SK-N-SH (cell line): Measurements from ENCODE around the gene NEGR1. TPM values are rescaled to one million over a fixed set of nuclear protein-coding genes. Genes with fewer than 3 reads are reported as not detected.

Experiments
- CTCF ChIA-PET: fragments of 300-600, 350-600 bp; formaldehyde crosslinking; extraction: SDS; loops from one replicate; lab custom pipeline; 2021; lab: Yijun Ruan, JAX
- POLR2A ChIA-PET: fragments of 350-600 bp; sonication (Branson Sonifier 250); formaldehyde crosslinking; extraction: SDS; loops from one replicate; lab custom pipeline; 2020; ENCODE audit warnings: antibody characterized with exemption, inconsistent platforms; lab: Yijun Ruan, JAX
- DNase-seq: peaks from one replicate; pipeline ENCODE4 v3.0.0; 2012
- H2AFZ ChIP-seq: fragments of 200-600 bp; sonication (generic); 2 replicates; pipeline ENCODE4 v1.8.1; 2016; ENCODE audit warnings: antibody characterized with exemption, mild to moderate bottlenecking, low read depth
- H3F3A ChIP-seq: fragments of 200-600 bp; sonication (generic); replicated peaks from 2 replicates; pipeline ENCODE3; 2016; ENCODE audit warnings: antibody characterized with exemption, mild to moderate bottlenecking; ENCODE audit not compliant: insufficient read depth
- H3K27ac ChIP-seq, 2 experiments: fragments of 200-500 bp in 1 of 2; fragments of 200-600 bp in 1 of 2; sonication (Bioruptor generic) in 1 of 2; sonication (generic), shearing (Covaris generic) in 1 of 2; 2 replicates each; pipeline versions ENCODE4 v1.5.1 to v1.6.1; 2014 to 2016; ENCODE audit warnings: low read depth in 2 of 2, inconsistent platforms in 1 of 2, low read length in 1 of 2, mild to moderate bottlenecking in 1 of 2, mixed read lengths in 1 of 2
- H3K27me3 ChIP-seq: fragments of 200-600 bp; sonication (generic), shearing (Covaris generic); 2 replicates; pipeline ENCODE4 v1.6.1; 2016; ENCODE audit warnings: mixed run types; ENCODE audit not compliant: insufficient read depth
- H3K36me3 ChIP-seq, 2 experiments: fragments of 200-500 bp in 1 of 2; fragments of 200-600 bp in 1 of 2; sonication (Bioruptor generic) in 1 of 2; sonication (generic) in 1 of 2; replicated peaks in 1 of 2; 2 replicates each; pipeline versions ENCODE3 to v1.5.1; 2014 to 2016; ENCODE audit warnings: low read length in 1 of 2, mild to moderate bottlenecking in 1 of 2; ENCODE audit not compliant: insufficient read depth in 2 of 2, control insufficient read depth in 1 of 2
- H3K4me1 ChIP-seq, 2 experiments: fragments of 200-500 bp in 1 of 2; fragments of 200-600 bp in 1 of 2; sonication (Bioruptor generic) in 1 of 2; sonication (generic), shearing (Covaris generic) in 1 of 2; 2 replicates each; pipeline versions ENCODE4 v1.5.1 to v1.6.1; 2014 to 2016; ENCODE audit warnings: low read depth in 1 of 2, low read length in 1 of 2, mixed run types in 1 of 2; ENCODE audit not compliant: insufficient read depth in 2 of 2, control insufficient read depth in 1 of 2
- H3K4me2 ChIP-seq: fragments of 200-600 bp; sonication (generic), shearing (Covaris generic); 2 replicates; pipeline ENCODE4 v1.6.1; 2017; ENCODE audit warnings: mixed run types
- H3K4me3 ChIP-seq, 2 experiments: fragments of 200-500 bp in 1 of 2; fragments of 200-600 bp in 1 of 2; sonication (Bioruptor generic) in 1 of 2; sonication (generic), shearing (Covaris generic) in 1 of 2; 2 replicates each; pipeline versions ENCODE4 v1.5.1 to v1.8.1; 2014 to 2016; ENCODE audit warnings: low read depth in 2 of 2, inconsistent platforms in 1 of 2, low read length in 1 of 2, mild to moderate bottlenecking in 1 of 2, mixed read lengths in 1 of 2, moderate library complexity in 1 of 2
- H3K79me2 ChIP-seq: fragments of 200-600 bp; sonication (generic); 2 replicates; pipeline ENCODE4 v1.8.1; 2017; ENCODE audit warnings: mild to moderate bottlenecking; ENCODE audit not compliant: insufficient read depth
- H3K9ac ChIP-seq: fragments of 200-600 bp; sonication (generic); 2 replicates; pipeline ENCODE4 v1.6.1; 2017; ENCODE audit warnings: mixed run types
- H3K9me2 ChIP-seq: fragments of 200-600 bp; sonication (generic); 2 replicates; pipeline ENCODE4 v1.6.1; 2017; ENCODE audit warnings: mixed run types
- H3K9me3 ChIP-seq: fragments of 200-600 bp; sonication (generic); 2 replicates; pipeline ENCODE4 v1.6.1; 2017; ENCODE audit warnings: mixed run types, mild to moderate bottlenecking, moderate library complexity
- H4K20me1 ChIP-seq: fragments of 200-600 bp; sonication (generic); 2 replicates; pipeline ENCODE4 v1.6.1; 2017; ENCODE audit warnings: mild to moderate bottlenecking, mixed run types; ENCODE audit not compliant: insufficient read depth
- ELF1 ChIP-seq: IDR thresholded peaks from 2 replicates; pipeline ENCODE4 v1.4.0; 2012
- EP300 ChIP-seq, 2 experiments: IDR thresholded peaks; 2 replicates each; pipeline versions ENCODE4 v1.4.0 to v1.6.1; 2012; ENCODE audit warnings: borderline replicate concordance in 1 of 2, low read depth in 1 of 2, low read length in 1 of 2
- EZH2phosphoT487 ChIP-seq: fragments of 200-600 bp; sonication (generic); IDR thresholded peaks from 2 replicates; pipeline ENCODE4 v1.6.1; 2017; ENCODE audit warnings: low read depth, mixed run types, mild to moderate bottlenecking, antibody characterized with exemption, moderate library complexity, borderline replicate concordance
- FOXJ3 ChIP-seq: sonication (generic); formaldehyde crosslinking; IDR thresholded peaks from 2 replicates; pipeline ENCODE4 v1.5.1; 2020; ENCODE audit warnings: mild to moderate bottlenecking, missing genetic modification reagents
- FOXM1 ChIP-seq: IDR thresholded peaks from 2 replicates; pipeline ENCODE4 v1.4.0; 2012; ENCODE audit warnings: low read depth, mild to moderate bottlenecking
- MEF2A ChIP-seq: IDR thresholded peaks from 2 replicates; pipeline ENCODE4 v1.4.0; 2012; ENCODE audit warnings: low read depth, borderline replicate concordance
- NFIC ChIP-seq: IDR thresholded peaks from 2 replicates; pipeline ENCODE4 v1.4.0; 2012; ENCODE audit warnings: borderline replicate concordance
- RCOR1 ChIP-seq: fragments of 150-350 bp; IDR thresholded peaks from 2 replicates; pipeline ENCODE4 v1.6.1; 2017; ENCODE audit warnings: antibody characterized with exemption, low read length
- RFX5 ChIP-seq: IDR thresholded peaks from 2 replicates; pipeline ENCODE4 v1.6.1; 2012; ENCODE audit warnings: mild to moderate bottlenecking, improper control_type of control experiment, low read length
- TAF1 ChIP-seq: IDR thresholded peaks from 2 replicates; pipeline ENCODE4 v1.6.1; 2012; ENCODE audit warnings: low read depth, mild to moderate bottlenecking, low read length, moderate library complexity, borderline replicate concordance
- TCF12 ChIP-seq: IDR thresholded peaks from 2 replicates; pipeline ENCODE4 v1.4.0; 2012
- WGBS: methylation state at CpG from one replicate; pipeline ENCODE4 v1.1.6; 2017; ENCODE audit warnings: low lambda C conversion rate; 5-methylcytosine and 5-hydroxymethylcytosine counted together
- polyA plus RNA-seq, 3 experiments: library from polyadenylated mRNA; depleted of rRNA; stranded (reverse); fragments of >200 nt; gene quantifications; 2 replicates each; pipeline ENCODE4 v1.2.3, GENCODE V29; 2012
- TF ChIP-seq, protein P1 (sequence below): IDR thresholded peaks from 2 replicates; pipeline ENCODE4 v1.4.0; 2012; ENCODE audit warnings: low read depth, borderline replicate concordance
- TF ChIP-seq, protein P2 (sequence below): IDR thresholded peaks from 2 replicates; pipeline ENCODE4 v1.4.0; 2012; ENCODE audit warnings: low read depth
- TF ChIP-seq, protein P3 (sequence below): IDR thresholded peaks from 2 replicates; pipeline ENCODE4 v1.6.1; 2012; ENCODE audit warnings: mild to moderate bottlenecking, low read depth, low read length, moderate library complexity
- TF ChIP-seq, protein P4 (sequence below): fragments of 150-350 bp; IDR thresholded peaks from 2 replicates; pipeline ENCODE4 v1.6.1; 2017; ENCODE audit warnings: antibody characterized with exemption, low read length, low read depth, borderline replicate concordance

The NEGR1 gene
- polyA plus RNA-seq, 1 of the 3 experiments (the other 2 are of a cell fraction) = 0.21 TPM

DNA sequence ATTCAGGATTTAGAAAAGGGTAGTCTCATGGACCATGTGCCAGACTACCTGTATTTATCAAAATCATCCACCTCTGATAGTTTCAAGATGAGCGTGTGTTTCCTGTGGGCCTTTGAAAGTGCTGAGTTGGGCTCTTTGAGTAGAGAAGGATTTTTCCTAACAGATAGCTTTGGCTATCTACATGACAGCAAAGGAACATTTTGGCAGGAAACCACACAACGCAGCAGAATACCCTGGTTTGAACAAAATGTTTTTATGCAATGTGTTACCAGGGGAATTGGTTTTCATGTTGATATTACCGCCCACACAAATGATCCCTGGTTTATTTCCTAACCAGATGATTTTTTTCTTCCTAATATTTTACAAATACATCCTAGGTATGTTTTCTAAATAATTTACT lies 431.4 kb downstream of the NEGR1 start:
- Histone ChIP-seq H3K27me3 (no peaks in the 10 kb centered on the region), H3K4me3 (no peak overlapping the region), H3K4me1 (no peaks in the 10 kb centered on the region), H3K27ac (no peak overlapping the region), H3K9ac (no peak overlapping the region), H2AFZ (no peak overlapping the region), H3K9me2 (no peaks in the 10 kb centered on the region), H3K4me2 (no peak overlapping the region), H4K20me1 (no peaks in the 10 kb centered on the region), H3F3A (no peaks in the 10 kb centered on the region), H3K36me3 (no peaks in the 10 kb centered on the region), H3K79me2 (no peaks in the 10 kb centered on the region), H3K9me3 (no peaks in the 10 kb centered on the region)
- DNase-seq = no peak
- 56% methylated on average over 3 of the region's 3 CpGs for WGBS
- CTCF ChIA-PET = interaction anchor here (0.5 to 0.8 kb wide), 2 partner anchors 10 to 32 kb away, joined by 3 read pairs; no protein-coding TSS in a partner anchor
- POLR2A ChIA-PET = no interaction called here
- TF ChIP-seq EZH2phosphoT487 (no peak), EP300 (IDR thresholded peaks at IDR 0.05; ENCODE audit: borderline replicate concordance in 1 of 2, low read depth in 1 of 2, low read length in 1 of 2) (no peak), MEF2A (no peak), NFIC (no peak), ELF1 (no peak)
- TF ChIP-seq, protein P1, sequence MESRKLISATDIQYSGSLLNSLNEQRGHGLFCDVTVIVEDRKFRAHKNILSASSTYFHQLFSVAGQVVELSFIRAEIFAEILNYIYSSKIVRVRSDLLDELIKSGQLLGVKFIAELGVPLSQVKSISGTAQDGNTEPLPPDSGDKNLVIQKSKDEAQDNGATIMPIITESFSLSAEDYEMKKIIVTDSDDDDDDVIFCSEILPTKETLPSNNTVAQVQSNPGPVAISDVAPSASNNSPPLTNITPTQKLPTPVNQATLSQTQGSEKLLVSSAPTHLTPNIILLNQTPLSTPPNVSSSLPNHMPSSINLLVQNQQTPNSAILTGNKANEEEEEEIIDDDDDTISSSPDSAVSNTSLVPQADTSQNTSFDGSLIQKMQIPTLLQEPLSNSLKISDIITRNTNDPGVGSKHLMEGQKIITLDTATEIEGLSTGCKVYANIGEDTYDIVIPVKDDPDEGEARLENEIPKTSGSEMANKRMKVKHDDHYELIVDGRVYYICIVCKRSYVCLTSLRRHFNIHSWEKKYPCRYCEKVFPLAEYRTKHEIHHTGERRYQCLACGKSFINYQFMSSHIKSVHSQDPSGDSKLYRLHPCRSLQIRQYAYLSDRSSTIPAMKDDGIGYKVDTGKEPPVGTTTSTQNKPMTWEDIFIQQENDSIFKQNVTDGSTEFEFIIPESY = no peak

DNA sequence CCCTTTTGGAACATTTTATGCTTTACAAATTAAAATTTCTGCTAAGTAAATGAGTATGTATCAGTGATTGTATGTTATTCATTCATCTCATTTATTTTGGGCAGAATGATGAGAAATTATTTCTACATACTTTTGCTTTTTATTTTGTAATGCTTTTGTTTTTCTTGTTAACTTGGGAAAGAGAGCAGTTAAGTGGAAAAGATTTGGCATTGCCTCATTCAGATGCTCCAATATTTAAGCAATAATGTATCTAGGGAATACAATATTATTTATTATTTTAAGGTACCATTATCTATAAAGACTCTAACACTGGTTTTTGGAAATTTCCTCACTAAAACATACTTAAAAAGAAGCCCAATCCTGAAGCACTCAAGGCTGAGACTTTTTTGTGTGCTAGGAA lies 431.8 kb downstream of the NEGR1 start:
- H4K20me1 ChIP-seq = no peaks in the 10 kb centered on the region
- no peaks in the 10 kb centered on the region for H3K9me3 ChIP-seq
- CTCF ChIA-PET = interaction anchor here (0.8 kb wide), 1 partner anchor 11 kb away, joined by 3 read pairs; no protein-coding TSS in a partner anchor

More for the DNA sequence above, 431.8 kb downstream of the NEGR1 start:
- TF ChIP-seq TAF1 (no peak), FOXJ3 (CRISPR knock-in tag) (no peak), NFIC (no peak), RFX5 (no peak), FOXM1 (no peak), TCF12 (no peak), MEF2A (no peak), RCOR1 (no peak), EZH2phosphoT487 (no peak)
- TF ChIP-seq, protein P2, sequence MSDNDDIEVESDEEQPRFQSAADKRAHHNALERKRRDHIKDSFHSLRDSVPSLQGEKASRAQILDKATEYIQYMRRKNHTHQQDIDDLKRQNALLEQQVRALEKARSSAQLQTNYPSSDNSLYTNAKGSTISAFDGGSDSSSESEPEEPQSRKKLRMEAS = no peak
- TF ChIP-seq, protein P3, sequence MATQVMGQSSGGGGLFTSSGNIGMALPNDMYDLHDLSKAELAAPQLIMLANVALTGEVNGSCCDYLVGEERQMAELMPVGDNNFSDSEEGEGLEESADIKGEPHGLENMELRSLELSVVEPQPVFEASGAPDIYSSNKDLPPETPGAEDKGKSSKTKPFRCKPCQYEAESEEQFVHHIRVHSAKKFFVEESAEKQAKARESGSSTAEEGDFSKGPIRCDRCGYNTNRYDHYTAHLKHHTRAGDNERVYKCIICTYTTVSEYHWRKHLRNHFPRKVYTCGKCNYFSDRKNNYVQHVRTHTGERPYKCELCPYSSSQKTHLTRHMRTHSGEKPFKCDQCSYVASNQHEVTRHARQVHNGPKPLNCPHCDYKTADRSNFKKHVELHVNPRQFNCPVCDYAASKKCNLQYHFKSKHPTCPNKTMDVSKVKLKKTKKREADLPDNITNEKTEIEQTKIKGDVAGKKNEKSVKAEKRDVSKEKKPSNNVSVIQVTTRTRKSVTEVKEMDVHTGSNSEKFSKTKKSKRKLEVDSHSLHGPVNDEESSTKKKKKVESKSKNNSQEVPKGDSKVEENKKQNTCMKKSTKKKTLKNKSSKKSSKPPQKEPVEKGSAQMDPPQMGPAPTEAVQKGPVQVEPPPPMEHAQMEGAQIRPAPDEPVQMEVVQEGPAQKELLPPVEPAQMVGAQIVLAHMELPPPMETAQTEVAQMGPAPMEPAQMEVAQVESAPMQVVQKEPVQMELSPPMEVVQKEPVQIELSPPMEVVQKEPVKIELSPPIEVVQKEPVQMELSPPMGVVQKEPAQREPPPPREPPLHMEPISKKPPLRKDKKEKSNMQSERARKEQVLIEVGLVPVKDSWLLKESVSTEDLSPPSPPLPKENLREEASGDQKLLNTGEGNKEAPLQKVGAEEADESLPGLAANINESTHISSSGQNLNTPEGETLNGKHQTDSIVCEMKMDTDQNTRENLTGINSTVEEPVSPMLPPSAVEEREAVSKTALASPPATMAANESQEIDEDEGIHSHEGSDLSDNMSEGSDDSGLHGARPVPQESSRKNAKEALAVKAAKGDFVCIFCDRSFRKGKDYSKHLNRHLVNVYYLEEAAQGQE = no peak
- TF ChIP-seq, protein P4, sequence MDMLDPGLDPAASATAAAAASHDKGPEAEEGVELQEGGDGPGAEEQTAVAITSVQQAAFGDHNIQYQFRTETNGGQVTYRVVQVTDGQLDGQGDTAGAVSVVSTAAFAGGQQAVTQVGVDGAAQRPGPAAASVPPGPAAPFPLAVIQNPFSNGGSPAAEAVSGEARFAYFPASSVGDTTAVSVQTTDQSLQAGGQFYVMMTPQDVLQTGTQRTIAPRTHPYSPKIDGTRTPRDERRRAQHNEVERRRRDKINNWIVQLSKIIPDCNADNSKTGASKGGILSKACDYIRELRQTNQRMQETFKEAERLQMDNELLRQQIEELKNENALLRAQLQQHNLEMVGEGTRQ = no peak
- no peaks in the 10 kb centered on the region for H3K27me3 ChIP-seq
- DNase-seq = no peak
- no peaks in the 10 kb centered on the region for H3K4me1 ChIP-seq
- no peak overlapping the region for H3K27ac ChIP-seq
- H3K4me2 ChIP-seq = no peak overlapping the region
- POLR2A ChIA-PET = no interaction called here
- no peaks in the 10 kb centered on the region for H3F3A ChIP-seq
- H3K79me2 ChIP-seq = no peaks in the 10 kb centered on the region
- H3K36me3 ChIP-seq = no peaks in the 10 kb centered on the region
- H3K4me3 ChIP-seq = no peak overlapping the region
- H3K9ac ChIP-seq = no peak overlapping the region
- H2AFZ ChIP-seq = no peak overlapping the region
- no peaks in the 10 kb centered on the region for H3K9me2 ChIP-seq
